Panc1 (cell line): Measurements from ENCODE around the gene CRYGN. TPM values are rescaled to one million over a fixed set of nuclear protein-coding genes. Genes with fewer than 3 reads are reported as not detected.
A peak's percentile ranks its signal among the peaks of the same experiment; 100 is the strongest.

Experiments
- ATAC-seq: fragments of 200-7000 bp; cut with Tn5 transposase; 2 replicates; pipeline ENCODE4 v1.9.1; 2020; ENCODE audit warnings: mild to moderate bottlenecking, moderate library complexity
- BruUV-seq: library from RNA; stranded (reverse); fragments of 400-500 nt; replicated peaks from 2 replicates; lab custom pipeline; 2021; lab: Mats Ljungman, UMichigan
- CTCF ChIA-PET: fragments of 300-600 bp; sonication (Branson Sonifier 250); formaldehyde crosslinking; loops from one replicate; lab custom pipeline; 2022; ENCODE audit warnings: antibody characterized with exemption; lab: Charles Lee
- POLR2A ChIA-PET: fragments of 300-600 bp; sonication (Branson Sonifier 250); formaldehyde crosslinking; loops from one replicate; lab custom pipeline; 2022; ENCODE audit warnings: antibody characterized with exemption; lab: Charles Lee
- DNase-seq: peaks from one replicate; pipeline ENCODE4 v3.0.0-alpha.2; 2010; ENCODE audit warnings: low read depth, low spot score
- H3K27ac ChIP-seq: 2 replicates; pipeline ENCODE4 v1.5.1; 2011; ENCODE audit warnings: mild to moderate bottlenecking, low read length, inconsistent platforms
- H3K27me3 ChIP-seq: fragments of 200-500 bp; sonication (Bioruptor generic); 2 replicates; pipeline ENCODE4 v1.6.0; 2014; ENCODE audit warnings: low read length, inconsistent platforms; ENCODE audit not compliant: control insufficient read depth, insufficient read depth
- H3K36me3 ChIP-seq: fragments of 200-500 bp; sonication (Bioruptor generic); 2 replicates; pipeline ENCODE4 v1.5.1; 2014; ENCODE audit warnings: inconsistent platforms, mild to moderate bottlenecking, low read length, moderate library complexity; ENCODE audit not compliant: control insufficient read depth, insufficient read depth
- H3K4me1 ChIP-seq: 2 replicates; pipeline ENCODE4 v1.5.1; 2011; ENCODE audit warnings: inconsistent platforms, mild to moderate bottlenecking, low read length, moderate library complexity; ENCODE audit not compliant: control insufficient read depth, insufficient read depth
- H3K4me3 ChIP-seq, 2 experiments: 2 replicates each; pipeline ENCODE4 v1.5.1; 2011 to 2012; ENCODE audit warnings: low read depth in 2 of 2, low read length in 2 of 2, mild to moderate bottlenecking in 2 of 2, inconsistent platforms in 1 of 2, moderate library complexity in 1 of 2
- H3K9me3 ChIP-seq: fragments of 200-500 bp; sonication (Bioruptor generic); 2 replicates; pipeline ENCODE4 v1.5.1; 2014; ENCODE audit warnings: low read depth, mild to moderate bottlenecking, inconsistent platforms, low read length, moderate library complexity; ENCODE audit not compliant: control insufficient read depth, insufficient read depth
- POLR2AphosphoS5 ChIP-seq: IDR thresholded peaks from 2 replicates; pipeline ENCODE4 v1.6.1; 2012; ENCODE audit warnings: mild to moderate bottlenecking, low read depth, low read length, moderate library complexity
- SIN3A ChIP-seq: IDR thresholded peaks from 2 replicates; pipeline ENCODE4 v1.6.1; 2012; ENCODE audit warnings: low read depth, mild to moderate bottlenecking, low read length, moderate library complexity, borderline replicate concordance; ENCODE audit not compliant: insufficient read depth
- TCF7L2 ChIP-seq: IDR thresholded peaks from 2 replicates; pipeline ENCODE4 v1.6.1; 2011; ENCODE audit warnings: mild to moderate bottlenecking, low read depth, low read length, inconsistent platforms
- in situ Hi-C: cut with HindIII; loops from 2 replicates; pipeline ENCODE4 v1.10.0; 2016; ENCODE audit warnings: low sequenced_read_pairs, low pct_unique_long_range_greater_than_20kb
- intact Hi-C: fragments of 100-400 bp; cut with micrococcal nuclease; formaldehyde crosslinking; loops from one replicate; pipeline ENCODE4 v1.10.0; 2022; ENCODE audit not compliant: unreplicated experiment
- total RNA-seq: library from RNA; stranded (reverse); gene quantifications from one replicate; pipeline ENCODE4 v1.2.1, GENCODE V29; 2021; ENCODE audit not compliant: unreplicated experiment
- TF ChIP-seq, protein P1 (sequence below), 2 experiments: IDR thresholded peaks; 2 replicates each; pipeline ENCODE4 v1.6.1; 2011 to 2012; ENCODE audit warnings: low read depth in 2 of 2, control low read depth in 1 of 2, low read length in 1 of 2, mild to moderate bottlenecking in 1 of 2, moderate library complexity in 1 of 2; ENCODE audit not compliant: insufficient read depth in 1 of 2
- TF ChIP-seq, protein P2 (sequence below): fragments of 450-650 bp; IDR thresholded peaks from 2 replicates; pipeline ENCODE4 v1.5.1; 2017; ENCODE audit warnings: mild to moderate bottlenecking

The CRYGN gene
- total RNA-seq, 1 experiment from 2014 or later, result 0.74 TPM

DNA sequence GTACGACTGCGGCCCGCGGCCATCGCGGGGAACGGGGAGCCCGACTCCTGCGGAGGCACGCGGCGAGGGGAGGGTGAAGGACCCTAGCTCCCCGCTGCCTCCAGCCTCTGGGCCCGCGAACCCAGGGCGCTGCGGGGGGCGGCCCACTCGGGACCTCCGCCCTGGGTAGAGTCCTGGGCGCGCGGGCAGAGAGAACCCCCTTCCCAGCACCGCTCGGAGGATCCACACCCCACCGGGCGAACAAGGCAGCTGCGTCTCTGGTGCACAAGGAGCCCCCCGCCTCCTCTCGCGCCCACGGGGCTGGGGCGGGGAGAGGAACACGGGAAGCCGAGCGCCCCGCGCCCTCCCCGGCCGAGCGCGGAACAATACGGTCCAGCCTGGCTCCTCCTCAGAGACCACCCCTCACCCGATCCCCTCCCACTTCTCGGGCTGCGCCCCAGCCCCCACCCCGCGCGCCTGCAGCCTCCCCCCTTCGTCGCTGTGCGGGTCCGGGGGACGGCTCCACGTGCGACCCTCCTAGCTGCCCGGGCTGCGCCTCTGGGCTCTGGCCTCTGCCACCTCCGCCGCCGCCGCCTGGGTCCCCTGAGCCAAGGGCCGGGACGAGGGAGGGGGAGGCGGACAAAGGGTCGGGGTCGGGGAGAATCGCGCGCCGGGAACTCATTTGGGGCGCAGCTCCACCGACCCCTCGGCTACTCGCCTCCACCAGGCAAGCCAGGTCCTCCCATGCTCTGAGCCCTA, 30.1 kb downstream of the CRYGN start, which contains the start of gene WDR86:
TSS of gene WDR86 (minus strand) at position 372 of the 738 bp plus-strand sequence. CDS start 449 bp downstream, outside the sequence.
- DNase-seq (no peak), ATAC-seq (no peak)
- Histone ChIP-seq H3K27me3 (no peaks in the 10 kb centered on the region), H3K27ac (peak within 1 kb of the TSS; percentile 57; the same call in 1 of the 2 replicates), H3K36me3 (no peaks in the 10 kb centered on the region), H3K9me3 (no peaks in the 10 kb centered on the region), H3K4me3 (peak within 1 kb of the TSS; percentile 37 to 51), H3K4me1 (no peaks in the 10 kb centered on the region; the same call in none of the 2 replicates)
- no peak for TF ChIP-seq POLR2AphosphoS5
- TF ChIP-seq TCF7L2, result no peak
- TF ChIP-seq, protein P1, sequence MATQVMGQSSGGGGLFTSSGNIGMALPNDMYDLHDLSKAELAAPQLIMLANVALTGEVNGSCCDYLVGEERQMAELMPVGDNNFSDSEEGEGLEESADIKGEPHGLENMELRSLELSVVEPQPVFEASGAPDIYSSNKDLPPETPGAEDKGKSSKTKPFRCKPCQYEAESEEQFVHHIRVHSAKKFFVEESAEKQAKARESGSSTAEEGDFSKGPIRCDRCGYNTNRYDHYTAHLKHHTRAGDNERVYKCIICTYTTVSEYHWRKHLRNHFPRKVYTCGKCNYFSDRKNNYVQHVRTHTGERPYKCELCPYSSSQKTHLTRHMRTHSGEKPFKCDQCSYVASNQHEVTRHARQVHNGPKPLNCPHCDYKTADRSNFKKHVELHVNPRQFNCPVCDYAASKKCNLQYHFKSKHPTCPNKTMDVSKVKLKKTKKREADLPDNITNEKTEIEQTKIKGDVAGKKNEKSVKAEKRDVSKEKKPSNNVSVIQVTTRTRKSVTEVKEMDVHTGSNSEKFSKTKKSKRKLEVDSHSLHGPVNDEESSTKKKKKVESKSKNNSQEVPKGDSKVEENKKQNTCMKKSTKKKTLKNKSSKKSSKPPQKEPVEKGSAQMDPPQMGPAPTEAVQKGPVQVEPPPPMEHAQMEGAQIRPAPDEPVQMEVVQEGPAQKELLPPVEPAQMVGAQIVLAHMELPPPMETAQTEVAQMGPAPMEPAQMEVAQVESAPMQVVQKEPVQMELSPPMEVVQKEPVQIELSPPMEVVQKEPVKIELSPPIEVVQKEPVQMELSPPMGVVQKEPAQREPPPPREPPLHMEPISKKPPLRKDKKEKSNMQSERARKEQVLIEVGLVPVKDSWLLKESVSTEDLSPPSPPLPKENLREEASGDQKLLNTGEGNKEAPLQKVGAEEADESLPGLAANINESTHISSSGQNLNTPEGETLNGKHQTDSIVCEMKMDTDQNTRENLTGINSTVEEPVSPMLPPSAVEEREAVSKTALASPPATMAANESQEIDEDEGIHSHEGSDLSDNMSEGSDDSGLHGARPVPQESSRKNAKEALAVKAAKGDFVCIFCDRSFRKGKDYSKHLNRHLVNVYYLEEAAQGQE (IDR thresholded peaks at IDR 0.05; ENCODE audit: insufficient read depth in 1 of 2, low read depth in 2 of 2, low read length in 1 of 2), result no peak
- TF ChIP-seq, protein P2, sequence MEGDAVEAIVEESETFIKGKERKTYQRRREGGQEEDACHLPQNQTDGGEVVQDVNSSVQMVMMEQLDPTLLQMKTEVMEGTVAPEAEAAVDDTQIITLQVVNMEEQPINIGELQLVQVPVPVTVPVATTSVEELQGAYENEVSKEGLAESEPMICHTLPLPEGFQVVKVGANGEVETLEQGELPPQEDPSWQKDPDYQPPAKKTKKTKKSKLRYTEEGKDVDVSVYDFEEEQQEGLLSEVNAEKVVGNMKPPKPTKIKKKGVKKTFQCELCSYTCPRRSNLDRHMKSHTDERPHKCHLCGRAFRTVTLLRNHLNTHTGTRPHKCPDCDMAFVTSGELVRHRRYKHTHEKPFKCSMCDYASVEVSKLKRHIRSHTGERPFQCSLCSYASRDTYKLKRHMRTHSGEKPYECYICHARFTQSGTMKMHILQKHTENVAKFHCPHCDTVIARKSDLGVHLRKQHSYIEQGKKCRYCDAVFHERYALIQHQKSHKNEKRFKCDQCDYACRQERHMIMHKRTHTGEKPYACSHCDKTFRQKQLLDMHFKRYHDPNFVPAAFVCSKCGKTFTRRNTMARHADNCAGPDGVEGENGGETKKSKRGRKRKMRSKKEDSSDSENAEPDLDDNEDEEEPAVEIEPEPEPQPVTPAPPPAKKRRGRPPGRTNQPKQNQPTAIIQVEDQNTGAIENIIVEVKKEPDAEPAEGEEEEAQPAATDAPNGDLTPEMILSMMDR, result no peak
- no peak for TF ChIP-seq SIN3A
- POLR2A ChIA-PET, result no interaction called here
- intact Hi-C loops, result no loop called here
- CTCF ChIA-PET, result no interaction called here
- in situ Hi-C loops, result no loop called here
- no TSS peak for BruUV-seq

DNA sequence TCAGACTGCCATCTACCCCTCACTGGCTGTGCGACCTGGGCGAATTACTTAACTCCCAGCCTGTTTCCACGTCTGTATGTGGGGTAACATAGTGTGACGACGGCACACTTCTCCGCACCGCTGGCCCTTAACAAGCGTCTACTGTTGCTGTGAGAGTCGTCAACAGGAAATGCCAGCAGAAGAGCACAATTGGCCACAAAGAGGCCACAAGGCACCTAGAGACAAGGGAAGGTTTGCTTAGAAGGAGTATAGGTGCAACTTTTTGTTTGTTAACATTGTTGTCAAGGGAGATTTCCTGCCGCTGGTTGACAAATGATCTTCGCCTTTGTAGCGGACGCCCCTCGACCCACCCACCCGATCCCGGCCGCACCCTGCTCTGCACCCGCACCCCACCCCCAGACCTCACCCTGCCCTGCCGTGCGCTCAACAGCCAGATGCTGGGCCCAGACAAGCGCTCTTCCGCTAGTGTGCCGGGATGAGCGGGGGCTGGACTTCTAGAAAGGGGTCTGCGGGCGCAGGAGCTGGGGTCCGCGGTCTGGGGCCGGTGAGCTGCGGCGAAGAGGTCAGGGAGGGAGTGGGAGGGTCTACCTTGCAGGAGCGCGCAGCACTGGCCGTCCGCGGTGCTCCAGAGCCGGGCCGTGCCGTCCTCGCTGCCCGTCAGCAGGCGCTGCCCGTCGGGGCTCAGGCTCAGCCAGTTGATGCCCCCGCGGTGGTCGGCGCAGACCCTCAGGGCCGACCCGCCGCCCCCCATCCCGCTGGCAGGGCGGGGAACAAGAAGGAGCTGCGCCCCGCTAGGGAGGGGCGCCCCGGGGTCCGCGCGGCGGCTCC, 30.9 kb downstream of the CRYGN start:
- no peaks in the 10 kb centered on the region for H3K27me3 ChIP-seq
- peak overlapping the region in 1 of 2 experiments; percentile 37; a peak in 2 of 4 replicates for H3K4me3 ChIP-seq
- in situ Hi-C loops (no loop called here), intact Hi-C loops (no loop called here)
- POLR2A ChIA-PET, result no interaction called here
- TF ChIP-seq POLR2AphosphoS5 (no peak), TCF7L2 (no peak), SIN3A (no peak)
- TF ChIP-seq, protein P2, result no peak
- TF ChIP-seq, protein P1 (IDR thresholded peaks at IDR 0.05; ENCODE audit: insufficient read depth in 1 of 2, low read depth in 2 of 2, low read length in 1 of 2), result no peak
- H3K27ac ChIP-seq, result peak overlapping the region; percentile 57; the same call in 1 of the 2 replicates
- DNase-seq (no peak), ATAC-seq (peak; percentile 54)
- no peaks in the 10 kb centered on the region for H3K9me3 ChIP-seq
- no TSS peak for BruUV-seq
- peaks cover 4% of the 10 kb centered on the region for H3K4me1 ChIP-seq
- CTCF ChIA-PET, result no interaction called here
- no peaks in the 10 kb centered on the region for H3K36me3 ChIP-seq
